Peyer's patch (tissue), 4 donors: Measurements from ENCODE around the gene CPT1B. TPM values are rescaled to one million over a fixed set of nuclear protein-coding genes. Genes with fewer than 3 reads are reported as not detected.
A peak's percentile ranks its signal among the peaks of the same experiment; 100 is the strongest.

Experiments
- DNase-seq, 3 donors: peaks; one replicate each; pipeline ENCODE4 v3.0.0-alpha.2; 2017 to 2019
- H3K27ac ChIP-seq, 4 donors: fragments of 200-600 bp; sonication (generic); one replicate each; pipeline ENCODE4 v1.5.1; 2016 to 2019
- H3K27me3 ChIP-seq, 2 donors: fragments of 200-600 bp; sonication (generic); one replicate each; pipeline ENCODE4 v1.5.1; 2019
- H3K36me3 ChIP-seq, 3 donors: fragments of 200-600 bp; sonication (generic); one replicate each; pipeline ENCODE4 v1.5.1; 2016 to 2019
- H3K4me1 ChIP-seq, 4 donors: fragments of 200-600 bp; sonication (generic); one replicate each; pipeline ENCODE4 v1.5.1; 2016 to 2019
- H3K4me3 ChIP-seq, 4 donors: fragments of 200-600 bp; sonication (generic); 1 replicate in 3 of 4; 2 replicates in 1 of 4; pipeline ENCODE4 v1.5.1; 2016 to 2019; ENCODE audit warnings: mild to moderate bottlenecking in 1 of 4
- H3K9me3 ChIP-seq, 4 donors: fragments of 200-600 bp; sonication (generic); one replicate each; pipeline ENCODE4 v1.5.1; 2016 to 2019; ENCODE audit warnings: mild to moderate bottlenecking in 1 of 4
- POLR2A ChIP-seq, 2 donors: fragments of 450-650 bp; IDR thresholded peaks; one replicate each; pipeline ENCODE4 v1.5.1; 2017; ENCODE audit warnings: antibody characterized with exemption in 2 of 2, mild to moderate bottlenecking in 2 of 2, moderate library complexity in 2 of 2
- total RNA-seq, 4 donors: library from RNA; depleted of rRNA; stranded (reverse); fragments of >200 nt; gene quantifications; one replicate each; pipeline ENCODE4 v1.1.0, GENCODE V29; 2016
- TF ChIP-seq, protein P1 (sequence below), 6 experiments: fragments of 450-650 bp in 4 of 6; fragments of 200-600 bp in 2 of 6; sonication (generic) in 1 of 6; IDR thresholded peaks; one replicate each; pipeline ENCODE4 v1.5.1; 2017 to 2019; ENCODE audit warnings: antibody characterized with exemption in 6 of 6, mild to moderate bottlenecking in 3 of 6, moderate library complexity in 1 of 6

Gene CPT1B
- total RNA-seq, 4 donors from 2014 or later = 51.2 to 133 (median 56.5) TPM

DNA sequence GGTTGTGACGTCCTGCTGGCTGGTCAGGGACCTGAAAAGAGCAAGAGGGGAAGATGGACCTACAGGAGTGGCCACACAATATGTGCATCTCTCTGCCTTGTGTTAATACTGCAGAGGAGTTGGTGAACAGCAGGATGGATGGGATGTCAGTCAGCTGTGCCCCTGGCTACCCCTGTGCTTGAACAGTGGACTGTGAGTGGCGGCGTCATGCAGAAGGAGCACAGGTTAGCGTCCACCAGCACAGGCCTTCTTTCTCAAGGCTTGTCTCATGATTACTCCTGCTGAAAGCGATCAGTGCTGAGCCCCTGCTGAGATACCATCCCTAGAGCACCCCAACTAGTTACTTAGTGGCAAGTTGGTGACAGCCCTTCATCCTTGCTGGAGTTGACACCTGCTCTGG, 8.2 kb upstream of the CPT1B start:
- H3K36me3 ChIP-seq = no peaks in the 10 kb centered on the region
- no peaks in the 10 kb centered on the region for H3K9me3 ChIP-seq
- DNase-seq = no peak
- H3K4me1 ChIP-seq = peaks cover 0 to 14% (median 3%) of the 10 kb centered on the region in 4 donors
- no peak overlapping the region for H3K27ac ChIP-seq
- no peak overlapping the region for H3K4me3 ChIP-seq
- TF ChIP-seq POLR2A (IDR thresholded peaks at IDR 0.05) = no peak
- TF ChIP-seq, protein P1, sequence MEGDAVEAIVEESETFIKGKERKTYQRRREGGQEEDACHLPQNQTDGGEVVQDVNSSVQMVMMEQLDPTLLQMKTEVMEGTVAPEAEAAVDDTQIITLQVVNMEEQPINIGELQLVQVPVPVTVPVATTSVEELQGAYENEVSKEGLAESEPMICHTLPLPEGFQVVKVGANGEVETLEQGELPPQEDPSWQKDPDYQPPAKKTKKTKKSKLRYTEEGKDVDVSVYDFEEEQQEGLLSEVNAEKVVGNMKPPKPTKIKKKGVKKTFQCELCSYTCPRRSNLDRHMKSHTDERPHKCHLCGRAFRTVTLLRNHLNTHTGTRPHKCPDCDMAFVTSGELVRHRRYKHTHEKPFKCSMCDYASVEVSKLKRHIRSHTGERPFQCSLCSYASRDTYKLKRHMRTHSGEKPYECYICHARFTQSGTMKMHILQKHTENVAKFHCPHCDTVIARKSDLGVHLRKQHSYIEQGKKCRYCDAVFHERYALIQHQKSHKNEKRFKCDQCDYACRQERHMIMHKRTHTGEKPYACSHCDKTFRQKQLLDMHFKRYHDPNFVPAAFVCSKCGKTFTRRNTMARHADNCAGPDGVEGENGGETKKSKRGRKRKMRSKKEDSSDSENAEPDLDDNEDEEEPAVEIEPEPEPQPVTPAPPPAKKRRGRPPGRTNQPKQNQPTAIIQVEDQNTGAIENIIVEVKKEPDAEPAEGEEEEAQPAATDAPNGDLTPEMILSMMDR (IDR thresholded peaks at IDR 0.05) = no peak
- H3K27me3 ChIP-seq = no peaks in the 10 kb centered on the region

DNA sequence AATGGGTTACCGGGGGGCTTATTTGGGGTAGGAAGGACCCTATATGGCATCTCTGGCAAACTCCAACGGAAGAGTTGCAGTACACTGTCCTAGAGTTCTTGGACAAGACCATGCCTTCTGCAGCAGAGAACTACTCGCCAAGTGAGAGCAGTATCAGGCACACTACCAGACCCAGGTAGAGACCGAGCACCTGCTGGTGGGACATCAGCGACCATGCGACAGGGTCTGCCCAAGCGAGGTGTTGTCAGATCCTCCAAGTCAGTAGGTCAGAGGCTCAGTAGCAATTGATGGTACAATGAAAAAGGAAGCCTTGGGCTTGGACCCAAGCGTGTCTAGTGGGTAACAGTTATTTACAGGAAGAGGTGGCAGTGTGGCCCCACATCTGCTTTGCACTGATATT, 7.6 kb upstream of the CPT1B start:
- H3K27me3 ChIP-seq = no peaks in the 10 kb centered on the region
- H3K4me3 ChIP-seq = no peak overlapping the region
- no peaks in the 10 kb centered on the region for H3K36me3 ChIP-seq
- H3K4me1 ChIP-seq = peaks cover 0 to 19% (median 3%) of the 10 kb centered on the region in 4 donors
- H3K9me3 ChIP-seq = no peaks in the 10 kb centered on the region
- DNase-seq = no peak
- TF ChIP-seq, protein P1 (IDR thresholded peaks at IDR 0.05) = no peak
- H3K27ac ChIP-seq = no peak overlapping the region

DNA sequence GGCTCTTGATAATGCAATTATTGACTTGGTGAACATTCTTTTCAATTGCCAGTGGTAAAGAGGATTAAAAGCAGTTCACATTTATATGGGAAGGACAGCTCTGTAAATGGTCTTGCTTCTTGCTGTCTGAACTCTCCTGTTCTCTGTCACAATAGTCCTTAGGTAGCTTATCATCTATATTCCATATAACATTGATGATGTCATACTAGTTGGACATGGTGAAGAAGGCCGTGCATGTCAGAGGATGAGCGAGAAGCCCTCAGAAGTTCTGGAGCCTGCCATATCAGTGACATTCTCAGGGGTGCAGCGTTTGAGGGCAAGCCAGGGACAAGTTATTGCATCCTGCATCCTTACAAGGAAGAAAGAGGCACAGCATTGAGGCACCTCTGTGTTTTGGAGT, 7.0 kb upstream of the CPT1B start:
- no peaks in the 10 kb centered on the region for H3K36me3 ChIP-seq
- DNase-seq = no peak
- no peaks in the 10 kb centered on the region for H3K27me3 ChIP-seq
- H3K27ac ChIP-seq = no peak overlapping the region
- no peak overlapping the region for H3K4me3 ChIP-seq
- no peaks in the 10 kb centered on the region for H3K9me3 ChIP-seq
- H3K4me1 ChIP-seq = peaks cover 0 to 19% (median 3%) of the 10 kb centered on the region in 4 donors
- TF ChIP-seq, protein P1 (IDR thresholded peaks at IDR 0.05) = no peak

DNA sequence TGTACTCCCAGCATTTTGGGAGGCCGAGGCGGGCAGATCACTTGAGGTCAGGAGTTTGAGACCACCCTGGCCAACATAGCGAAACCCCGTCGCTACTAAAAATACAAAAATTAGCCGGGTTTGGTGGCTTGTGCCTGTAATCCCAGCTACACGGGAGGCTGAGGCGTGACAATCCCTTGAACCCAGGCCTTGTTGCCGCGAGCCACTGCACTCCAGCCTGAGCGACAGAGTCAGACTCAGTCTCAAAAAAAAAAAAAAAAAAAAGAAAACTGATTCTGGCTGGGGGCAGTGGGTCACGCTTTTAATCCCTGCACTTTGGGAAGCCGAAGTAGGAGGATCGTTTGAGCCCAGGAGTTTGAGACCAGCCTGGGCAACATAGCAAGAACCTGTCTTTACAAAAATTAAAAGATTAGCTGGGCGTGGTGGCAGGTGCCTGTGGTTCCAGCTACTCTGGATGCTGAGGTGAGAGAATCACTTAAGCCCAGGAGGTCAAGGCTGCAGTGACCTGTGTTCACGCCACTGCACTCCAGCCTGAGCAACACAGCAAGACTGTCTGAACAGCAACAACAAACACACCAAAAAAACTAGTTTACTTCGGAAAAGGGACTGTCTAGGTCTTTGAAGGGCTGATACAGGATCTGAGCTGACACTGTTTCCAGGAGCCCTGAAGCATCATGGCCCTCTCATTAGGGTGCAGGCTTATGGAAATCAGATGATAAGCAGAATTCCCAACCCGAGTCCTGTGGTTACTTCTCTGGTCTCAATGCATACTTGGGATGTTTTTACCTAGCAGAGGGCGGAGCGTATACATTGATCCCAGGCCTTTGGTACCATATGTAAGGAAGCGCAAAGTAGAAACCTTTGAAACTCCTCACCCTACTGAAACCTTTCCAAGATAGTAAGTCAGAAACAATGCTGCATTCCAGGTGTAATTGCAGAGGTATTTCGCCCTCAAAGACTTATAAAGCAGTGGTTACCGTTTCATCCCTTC, 6.2 kb upstream of the CPT1B start:
- no peaks in the 10 kb centered on the region for H3K9me3 ChIP-seq
- H3K27me3 ChIP-seq = no peaks in the 10 kb centered on the region
- TF ChIP-seq, protein P1 (IDR thresholded peaks at IDR 0.05) = no peak
- TF ChIP-seq POLR2A (IDR thresholded peaks at IDR 0.05) = no peak
- no peaks in the 10 kb centered on the region for H3K36me3 ChIP-seq
- peaks cover 0 to 19% (median 3%) of the 10 kb centered on the region in 4 donors for H3K4me1 ChIP-seq
- no peak overlapping the region for H3K27ac ChIP-seq
- H3K4me3 ChIP-seq = no peak overlapping the region
- DNase-seq = no peak

- peaks cover 0 to 29% (median 3%) of the 10 kb centered on the region in 4 donors for H3K4me1 ChIP-seq
- peak overlapping the region; percentile 98 to 100 (median 99) for H3K27ac ChIP-seq
- no peaks in the 10 kb centered on the region for H3K36me3 ChIP-seq
- peak overlapping the region; percentile 82 to 93 (median 88) for H3K4me3 ChIP-seq
- no peak for DNase-seq
- no peak for TF ChIP-seq POLR2A (IDR thresholded peaks at IDR 0.05)
- TF ChIP-seq, protein P1 (IDR thresholded peaks at IDR 0.05) = no peak
- H3K27me3 ChIP-seq = no peaks in the 10 kb centered on the region
- no peaks in the 10 kb centered on the region for H3K9me3 ChIP-seq
Observed at GRCh38 chr22:50583294-50583861, 5.2 kb upstream of the CPT1B start.
